Loucy (cell line): ENCODE measurements around the gene GPR84.

ENCODE experiments used
- H2AFZ ChIP-seq: fragments of 200-600 bp; sonication (generic); 2 replicates; pipeline ENCODE4 v1.6.0; 2016; ENCODE audit warnings: antibody characterized with exemption, mild to moderate bottlenecking, low read length, moderate library complexity
- H3F3A ChIP-seq: fragments of 200-600 bp; 2 replicates; pipeline ENCODE4 v1.6.0; 2016; ENCODE audit warnings: antibody characterized with exemption, low read depth, mild to moderate bottlenecking
- H3K27me3 ChIP-seq: fragments of 200-600 bp; sonication (generic); 2 replicates; pipeline ENCODE4 v1.6.1; 2014; ENCODE audit warnings: low read length, mild to moderate bottlenecking; ENCODE audit not compliant: insufficient read depth, poor library complexity, severe bottlenecking
- H3K36me3 ChIP-seq: fragments of 200-600 bp; sonication (generic); 2 replicates; pipeline ENCODE4 v1.6.1; 2016; ENCODE audit warnings: low read length; ENCODE audit not compliant: insufficient read depth
- H3K4me1 ChIP-seq: fragments of 200-600 bp; sonication (generic); 2 replicates; pipeline ENCODE4 v1.5.1; 2014; ENCODE audit warnings: low read length, mild to moderate bottlenecking; ENCODE audit not compliant: insufficient read depth, poor library complexity, severe bottlenecking
- H3K4me2 ChIP-seq: fragments of 200-600 bp; sonication (generic); 2 replicates; pipeline ENCODE4 v1.6.0; 2014; ENCODE audit warnings: antibody characterized with exemption, low read length, low read depth, mild to moderate bottlenecking; ENCODE audit not compliant: poor library complexity, severe bottlenecking
- H3K4me3 ChIP-seq: fragments of 200-600 bp; sonication (generic); 2 replicates; pipeline ENCODE4 v1.5.1; 2014; ENCODE audit warnings: low read length, mild to moderate bottlenecking, mixed read lengths; ENCODE audit not compliant: poor library complexity, severe bottlenecking
- H3K79me2 ChIP-seq: fragments of 200-600 bp; sonication (generic); 2 replicates; pipeline ENCODE4 v1.6.1; 2014; ENCODE audit warnings: low read length; ENCODE audit not compliant: insufficient read depth
- H3K9ac ChIP-seq: fragments of 200-600 bp; sonication (generic); 2 replicates; pipeline ENCODE4 v1.6.0; 2014; ENCODE audit warnings: mild to moderate bottlenecking, low read depth, low read length, moderate library complexity; ENCODE audit not compliant: poor library complexity, severe bottlenecking
- H3K9me2 ChIP-seq: fragments of 200-600 bp; sonication (generic); replicated peaks from 2 replicates; pipeline ENCODE4 v1.6.1; 2016; ENCODE audit warnings: low read depth, low read length, mixed read lengths
- H3K9me3 ChIP-seq: fragments of 200-600 bp; sonication (generic); 2 replicates; pipeline ENCODE4 v1.6.1; 2014; ENCODE audit warnings: mild to moderate bottlenecking, antibody characterized with exemption, low read length, low read depth; ENCODE audit not compliant: insufficient read depth
- H4K20me1 ChIP-seq: fragments of 200-600 bp; sonication (generic); 2 replicates; pipeline ENCODE4 v1.6.0; 2014; ENCODE audit warnings: antibody characterized with exemption, low read length, mild to moderate bottlenecking; ENCODE audit not compliant: insufficient read depth, poor library complexity, severe bottlenecking
- EZH2phosphoT487 ChIP-seq: fragments of 200-600 bp; IDR thresholded peaks from 2 replicates; pipeline ENCODE4 v1.6.1; 2018; ENCODE audit warnings: antibody characterized with exemption, mild to moderate bottlenecking, moderate library complexity, borderline replicate concordance
- TF ChIP-seq, protein P1 (sequence below): fragments of 200-600 bp; sonication (generic); conservative IDR thresholded peaks from 2 replicates; pipeline ENCODE4 v1.5.1; 2014; ENCODE audit warnings: mild to moderate bottlenecking, antibody characterized with exemption, low read length

The GPR84 gene

GRCh38 chr12:54324617-54325441 is 39.5 kb downstream of the GPR84 start, which contains the start of gene COPZ1:
COPZ1 (plus strand) TSS chr12:54325131; CDS start chr12:54325164, 33 bp downstream.
- H3K36me3 ChIP-seq = no peaks in the 10 kb centered on the region
- H3K4me1 ChIP-seq = peaks cover 18% of the 10 kb centered on the region
- H2AFZ ChIP-seq = peak within 1 kb of the TSS; percentile 93
- no peaks in the 10 kb centered on the region for H3K27me3 ChIP-seq
- no peaks in the 10 kb centered on the region for H3F3A ChIP-seq
- TF ChIP-seq EZH2phosphoT487 = no peak
- TF ChIP-seq, protein P1, sequence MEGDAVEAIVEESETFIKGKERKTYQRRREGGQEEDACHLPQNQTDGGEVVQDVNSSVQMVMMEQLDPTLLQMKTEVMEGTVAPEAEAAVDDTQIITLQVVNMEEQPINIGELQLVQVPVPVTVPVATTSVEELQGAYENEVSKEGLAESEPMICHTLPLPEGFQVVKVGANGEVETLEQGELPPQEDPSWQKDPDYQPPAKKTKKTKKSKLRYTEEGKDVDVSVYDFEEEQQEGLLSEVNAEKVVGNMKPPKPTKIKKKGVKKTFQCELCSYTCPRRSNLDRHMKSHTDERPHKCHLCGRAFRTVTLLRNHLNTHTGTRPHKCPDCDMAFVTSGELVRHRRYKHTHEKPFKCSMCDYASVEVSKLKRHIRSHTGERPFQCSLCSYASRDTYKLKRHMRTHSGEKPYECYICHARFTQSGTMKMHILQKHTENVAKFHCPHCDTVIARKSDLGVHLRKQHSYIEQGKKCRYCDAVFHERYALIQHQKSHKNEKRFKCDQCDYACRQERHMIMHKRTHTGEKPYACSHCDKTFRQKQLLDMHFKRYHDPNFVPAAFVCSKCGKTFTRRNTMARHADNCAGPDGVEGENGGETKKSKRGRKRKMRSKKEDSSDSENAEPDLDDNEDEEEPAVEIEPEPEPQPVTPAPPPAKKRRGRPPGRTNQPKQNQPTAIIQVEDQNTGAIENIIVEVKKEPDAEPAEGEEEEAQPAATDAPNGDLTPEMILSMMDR = peak; percentile 81
- peaks cover 30% of the 10 kb centered on the region for H3K79me2 ChIP-seq
- H3K4me3 ChIP-seq = peak within 1 kb of the TSS; percentile 85
- no peaks in the 10 kb centered on the region for H3K9me2 ChIP-seq
- no peaks in the 10 kb centered on the region for H3K9me3 ChIP-seq
- H3K9ac ChIP-seq = peak within 1 kb of the TSS; percentile 84
- peak within 1 kb of the TSS; percentile 87 for H3K4me2 ChIP-seq
- no peaks in the 10 kb centered on the region for H4K20me1 ChIP-seq

DNA sequence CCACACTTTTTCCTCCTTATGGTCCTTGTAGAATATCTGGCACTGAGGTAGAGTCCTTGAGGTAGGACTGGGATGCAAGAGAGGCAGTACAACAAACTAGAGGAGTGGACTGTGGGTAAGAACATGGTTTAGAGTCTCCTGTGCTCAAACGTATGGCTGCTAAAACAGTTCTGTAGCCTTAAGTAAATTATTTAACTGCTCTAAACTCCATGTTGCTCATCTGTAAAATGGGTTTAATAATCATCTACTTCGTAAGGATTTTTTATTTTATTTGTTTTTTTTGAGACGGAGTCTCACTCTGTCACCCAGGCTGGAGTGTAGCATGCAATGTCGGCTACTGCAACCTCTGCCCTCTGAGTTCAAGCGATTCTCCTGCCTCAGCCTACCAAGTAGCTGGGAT is 42.9 kb downstream of the GPR84 start:
- Histone ChIP-seq H3K9me3 (no peaks in the 10 kb centered on the region), H3K4me2 (no peak overlapping the region), H3K36me3 (no peaks in the 10 kb centered on the region), H3K4me1 (peaks cover 6% of the 10 kb centered on the region), H3F3A (no peaks in the 10 kb centered on the region), H4K20me1 (no peaks in the 10 kb centered on the region), H2AFZ (no peak overlapping the region), H3K9ac (no peak overlapping the region), H3K9me2 (no peaks in the 10 kb centered on the region), H3K79me2 (peaks cover 12% of the 10 kb centered on the region), H3K4me3 (no peak overlapping the region), H3K27me3 (no peaks in the 10 kb centered on the region)
- TF ChIP-seq EZH2phosphoT487 = no peak
- TF ChIP-seq, protein P1 = no peak
